ENCODE measurements around the gene PJA1. TPM values are rescaled to one million over a fixed set of nuclear protein-coding genes. Genes with fewer than 3 reads are reported as not detected.

PJA1 gene
- total RNA-seq, 2 donors from 2014 or later, result 18.7 to 20.2 TPM

DNA sequence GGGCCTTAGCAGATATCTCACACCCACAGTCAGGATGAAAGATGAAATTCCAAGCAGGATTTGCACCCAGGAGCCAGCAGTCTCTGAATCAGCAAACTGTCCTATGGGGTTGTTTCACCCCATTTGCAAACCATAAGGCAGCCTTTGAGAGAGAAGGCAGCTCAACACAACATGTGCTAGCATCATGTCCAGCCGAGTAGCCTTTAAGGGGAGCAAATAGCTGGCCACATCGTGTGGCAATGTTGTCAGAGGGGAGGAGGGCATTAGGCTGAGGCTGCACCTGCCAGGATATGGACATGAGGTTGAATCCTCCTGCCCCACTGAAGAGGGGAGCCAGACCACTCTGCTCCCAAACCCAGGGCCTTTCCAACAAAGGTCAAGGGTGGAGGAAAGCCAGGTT lies 20.6 kb upstream of the PJA1 start:
- Mint-ChIP-seq H3K36me3 (ENCODE audit: low read depth) (no peaks in the 10 kb centered on the region), H3K27ac (no peak overlapping the region), H3K4me1 (peaks cover 7% of the 10 kb centered on the region), H3K27me3 (peaks cover 5% of the 10 kb centered on the region), H3K4me3 (no peak overlapping the region)
- ATAC-seq (no peak), DNase-seq (no peak)
- H3K9me3 ChIP-seq (ENCODE audit: control insufficient read depth, low read length, poor library complexity, severe bottlenecking), result no peaks in the 10 kb centered on the region

DNA sequence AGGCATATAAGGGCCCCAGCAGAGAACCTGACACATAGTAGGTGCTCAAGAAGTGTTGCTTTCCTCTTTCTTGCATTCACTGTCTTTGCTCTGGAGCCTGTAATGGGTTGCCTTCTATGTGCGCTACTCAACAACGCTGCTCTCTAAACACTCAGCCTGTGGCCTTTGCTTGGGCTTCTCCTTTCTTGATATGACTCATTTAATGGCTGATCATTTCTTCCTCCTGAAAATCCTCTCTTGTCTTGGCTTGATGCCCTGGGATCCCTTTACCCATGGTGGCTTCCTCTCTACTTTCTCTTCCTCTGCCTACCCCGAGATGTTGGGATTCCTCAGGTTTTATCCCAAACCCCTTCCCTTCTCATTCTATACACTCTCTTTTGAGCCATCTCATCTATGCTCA lies 19.9 kb upstream of the PJA1 start:
- ATAC-seq (no peak), DNase-seq (no peak)
- no peaks in the 10 kb centered on the region for H3K9me3 ChIP-seq (ENCODE audit: control insufficient read depth, low read length, poor library complexity, severe bottlenecking)
- H3K36me3 Mint-ChIP-seq (ENCODE audit: low read depth), result peaks cover 3% of the 10 kb centered on the region
- H3K27me3 Mint-ChIP-seq, result peaks cover 13% of the 10 kb centered on the region
- peaks cover 7% of the 10 kb centered on the region for H3K4me1 Mint-ChIP-seq
- no peak overlapping the region for H3K4me3 Mint-ChIP-seq
- H3K27ac Mint-ChIP-seq, result no peak overlapping the region

DNA sequence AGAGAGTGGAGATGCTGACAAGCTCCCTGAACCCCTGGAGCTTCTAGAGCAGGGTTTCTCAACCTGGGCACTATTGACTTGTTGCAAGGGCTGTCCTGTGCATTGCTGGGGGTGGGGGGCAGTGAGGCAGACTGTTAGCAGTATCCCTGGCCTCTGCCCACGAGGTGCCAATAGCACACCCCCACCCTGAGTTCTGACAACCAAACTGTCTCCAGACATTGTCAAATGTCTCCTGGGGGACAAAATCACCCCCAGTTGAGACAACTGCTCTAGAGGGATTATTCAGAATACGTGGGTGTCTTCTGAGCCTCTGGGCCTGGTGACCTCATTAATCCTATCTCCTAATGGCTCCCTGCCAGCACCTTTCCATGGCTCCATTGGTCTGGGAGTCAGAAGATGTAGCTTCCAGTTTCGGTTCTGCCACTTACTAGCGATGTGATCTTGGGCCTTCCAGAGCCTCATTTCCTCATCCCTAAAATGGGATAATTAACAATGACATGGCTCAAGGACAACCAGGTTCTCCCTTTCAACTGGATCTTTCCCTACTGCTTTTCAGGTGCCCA lies 17.6 kb upstream of the PJA1 start:
- peaks cover 8% of the 10 kb centered on the region for H3K36me3 Mint-ChIP-seq (ENCODE audit: low read depth)
- peaks cover 3% of the 10 kb centered on the region for H3K4me1 Mint-ChIP-seq
- ATAC-seq, result no peak
- no peak for DNase-seq
- H3K27me3 Mint-ChIP-seq, result peaks cover 14% of the 10 kb centered on the region
- H3K27ac Mint-ChIP-seq, result no peak overlapping the region
- no peak overlapping the region for H3K4me3 Mint-ChIP-seq
- no peaks in the 10 kb centered on the region for H3K9me3 ChIP-seq (ENCODE audit: control insufficient read depth, low read length, poor library complexity, severe bottlenecking)

DNA sequence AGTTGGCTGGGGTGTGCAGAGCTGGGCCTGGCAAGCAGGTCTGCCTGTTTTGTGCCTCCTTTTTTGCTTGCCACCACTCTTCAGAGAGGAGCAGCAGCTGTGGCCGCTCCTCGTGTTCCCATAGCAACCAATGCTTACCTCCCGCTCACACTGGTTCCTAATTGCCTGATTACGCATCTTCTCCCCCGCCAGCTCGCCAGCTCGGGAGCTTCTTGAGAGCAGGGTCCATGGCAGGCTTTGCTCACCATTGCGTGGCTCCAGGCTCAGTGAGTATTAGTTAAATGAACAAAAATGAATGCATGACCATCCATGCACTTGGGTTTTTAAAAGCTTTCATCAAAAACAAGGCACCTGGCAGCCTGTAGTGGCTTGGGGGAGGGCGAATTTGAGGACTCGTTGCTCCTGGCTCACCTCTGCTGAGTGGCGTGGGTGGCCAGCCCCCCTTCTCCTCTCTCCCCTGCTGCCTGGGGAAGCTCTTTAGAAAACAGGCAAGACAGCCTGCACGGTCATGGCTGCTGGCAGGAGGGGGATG lies 14.2 kb upstream of the PJA1 start:
- Mint-ChIP-seq H3K36me3 (ENCODE audit: low read depth) (peaks cover 8% of the 10 kb centered on the region), H3K27ac (no peak overlapping the region), H3K4me1 (peaks cover 3% of the 10 kb centered on the region), H3K4me3 (no peak overlapping the region), H3K27me3 (peaks cover 14% of the 10 kb centered on the region)
- no peaks in the 10 kb centered on the region for H3K9me3 ChIP-seq (ENCODE audit: control insufficient read depth, low read length, poor library complexity, severe bottlenecking)
- no peak for ATAC-seq
- DNase-seq, result no peak

DNA sequence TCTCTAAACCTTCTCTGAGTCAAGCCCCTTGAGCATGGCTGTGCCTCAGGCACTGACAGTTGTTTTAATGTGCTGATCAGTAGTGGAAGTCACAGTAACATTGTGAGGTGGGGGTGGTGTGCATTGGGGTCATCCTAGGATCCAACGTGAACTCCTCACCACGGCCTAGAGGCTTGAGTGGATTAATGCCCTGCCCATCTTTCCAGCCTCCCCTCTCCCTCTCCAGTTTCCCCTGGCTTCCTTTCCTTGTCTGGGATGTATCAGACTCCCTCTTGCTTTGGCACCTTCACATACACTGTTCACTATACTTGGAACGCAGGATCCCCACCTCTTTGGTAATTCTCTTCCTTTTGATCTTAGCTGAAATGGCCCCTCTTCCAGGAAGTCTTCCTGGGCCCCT lies 13.3 kb upstream of the PJA1 start:
- Mint-ChIP-seq H3K27ac (no peak overlapping the region), H3K36me3 (ENCODE audit: low read depth) (peaks cover 8% of the 10 kb centered on the region), H3K4me3 (no peak overlapping the region), H3K27me3 (peaks cover 14% of the 10 kb centered on the region), H3K4me1 (peaks cover 3% of the 10 kb centered on the region)
- no peaks in the 10 kb centered on the region for H3K9me3 ChIP-seq (ENCODE audit: control insufficient read depth, low read length, poor library complexity, severe bottlenecking)
- no peak for ATAC-seq
- no peak for DNase-seq

DNA sequence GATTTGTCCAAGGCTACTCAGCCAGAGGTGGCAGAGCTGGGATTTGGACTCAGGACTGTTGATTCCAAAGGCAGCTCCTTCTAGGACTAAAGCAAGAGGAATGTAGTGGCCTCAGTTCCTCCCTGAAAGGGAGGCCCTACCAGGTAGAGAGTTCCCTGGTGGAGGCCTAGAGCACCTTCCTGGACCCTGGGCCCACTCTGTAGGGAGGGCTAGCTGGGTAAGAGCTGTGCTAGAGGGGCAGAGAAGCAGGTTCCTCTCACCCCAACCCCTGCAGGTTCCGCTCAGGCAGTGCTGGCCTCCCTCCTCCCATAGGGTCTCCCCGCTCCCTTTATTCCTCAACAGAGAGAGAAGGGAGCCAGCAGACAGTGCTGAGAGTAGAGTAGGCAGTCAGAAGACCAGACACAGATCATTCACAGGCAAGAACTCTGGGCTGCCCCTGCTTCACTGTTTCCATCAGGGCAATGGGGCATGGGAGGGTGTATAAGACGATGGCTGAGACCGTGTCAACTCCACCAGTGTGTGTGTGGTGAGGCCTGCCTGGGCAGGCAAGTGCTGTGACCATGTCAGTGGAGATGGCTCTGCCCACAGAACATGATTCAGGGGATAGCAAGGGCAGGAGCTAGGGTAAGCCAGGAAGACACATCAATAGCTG lies 12.4 kb upstream of the PJA1 start:
- DNase-seq, result no peak
- H3K27ac Mint-ChIP-seq, result no peak overlapping the region
- H3K9me3 ChIP-seq (ENCODE audit: control insufficient read depth, low read length, poor library complexity, severe bottlenecking), result no peaks in the 10 kb centered on the region
- no peaks in the 10 kb centered on the region for H3K4me1 Mint-ChIP-seq
- H3K27me3 Mint-ChIP-seq, result peaks cover 14% of the 10 kb centered on the region
- no peak overlapping the region for H3K4me3 Mint-ChIP-seq
- ATAC-seq, result no peak
- H3K36me3 Mint-ChIP-seq (ENCODE audit: low read depth), result peaks cover 8% of the 10 kb centered on the region

DNA sequence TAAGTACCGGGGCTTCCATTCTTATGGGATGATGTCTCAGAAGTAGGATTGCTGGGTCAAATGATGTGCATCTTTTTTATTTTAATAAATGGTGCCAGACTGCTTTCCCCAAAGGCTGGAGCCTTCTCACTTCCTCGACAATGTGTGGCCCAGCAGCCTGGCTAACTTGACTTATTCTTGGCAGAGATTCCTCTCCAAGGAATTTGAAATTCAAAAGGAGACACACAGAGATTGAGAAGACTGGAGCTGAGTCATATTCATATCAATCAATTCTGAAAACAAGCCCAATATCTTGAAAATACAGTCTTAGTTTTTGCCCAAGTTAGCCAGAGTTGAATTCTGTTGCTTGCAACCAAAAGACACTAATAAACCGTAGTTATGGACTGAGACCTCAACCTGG lies 10.8 kb upstream of the PJA1 start:
- H3K36me3 Mint-ChIP-seq (ENCODE audit: low read depth), result peaks cover 8% of the 10 kb centered on the region
- no peaks in the 10 kb centered on the region for H3K4me1 Mint-ChIP-seq
- peaks cover 11% of the 10 kb centered on the region for H3K27me3 Mint-ChIP-seq
- H3K4me3 Mint-ChIP-seq, result no peak overlapping the region
- ATAC-seq, result no peak
- no peak overlapping the region for H3K27ac Mint-ChIP-seq
- no peaks in the 10 kb centered on the region for H3K9me3 ChIP-seq (ENCODE audit: control insufficient read depth, low read length, poor library complexity, severe bottlenecking)
- DNase-seq, result no peak

DNA sequence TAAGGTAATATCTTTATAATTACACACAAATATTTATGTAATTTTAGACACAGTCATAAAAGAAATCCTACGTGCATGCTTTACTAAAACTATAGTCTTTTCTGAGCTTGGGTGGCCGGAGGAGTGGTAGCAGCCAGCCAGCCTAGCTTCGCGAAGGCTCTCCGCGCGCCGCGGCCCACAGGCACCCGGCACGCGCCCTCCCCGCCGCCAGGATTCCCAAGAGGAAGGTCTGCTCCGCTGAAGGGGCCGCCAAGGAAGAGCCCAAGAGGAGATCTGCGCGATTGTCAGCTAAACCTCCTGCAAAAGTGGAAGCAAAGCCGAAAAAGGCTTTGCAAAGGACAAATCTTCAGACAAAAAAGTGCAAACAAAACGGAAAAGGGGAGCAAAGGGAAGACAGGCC lies 8.7 kb upstream of the PJA1 start:
- H3K9me3 ChIP-seq (ENCODE audit: control insufficient read depth, low read length, poor library complexity, severe bottlenecking), result no peaks in the 10 kb centered on the region
- Mint-ChIP-seq H3K36me3 (ENCODE audit: low read depth) (peaks cover 2% of the 10 kb centered on the region), H3K4me3 (no peak overlapping the region), H3K27me3 (no peaks in the 10 kb centered on the region), H3K27ac (no peak overlapping the region), H3K4me1 (no peaks in the 10 kb centered on the region)
- DNase-seq, result no peak
- ATAC-seq, result no peak

DNA sequence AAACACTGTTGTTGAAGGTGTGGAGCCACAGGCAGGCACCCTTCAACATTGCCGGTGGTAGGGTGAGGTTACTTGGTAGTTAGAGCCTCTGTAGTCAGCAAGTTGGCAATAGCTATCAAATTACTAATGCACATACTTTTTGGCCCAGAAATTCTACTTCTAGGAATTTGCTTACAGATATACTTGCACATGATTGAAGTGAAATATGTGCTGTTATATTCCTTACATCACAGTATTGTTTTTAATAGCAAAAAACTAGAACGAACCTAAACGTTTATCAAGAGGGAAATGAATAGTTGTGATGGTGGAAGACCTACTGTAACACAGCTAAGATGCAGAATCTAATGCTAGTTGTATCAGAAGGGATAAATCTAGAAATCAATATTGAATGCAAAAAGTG lies 7.7 kb upstream of the PJA1 start:
- no peak for ATAC-seq
- H3K9me3 ChIP-seq (ENCODE audit: control insufficient read depth, low read length, poor library complexity, severe bottlenecking), result no peaks in the 10 kb centered on the region
- H3K27ac Mint-ChIP-seq, result no peak overlapping the region
- no peaks in the 10 kb centered on the region for H3K4me1 Mint-ChIP-seq
- H3K4me3 Mint-ChIP-seq, result no peak overlapping the region
- no peaks in the 10 kb centered on the region for H3K27me3 Mint-ChIP-seq
- no peak for DNase-seq
- no peaks in the 10 kb centered on the region for H3K36me3 Mint-ChIP-seq (ENCODE audit: low read depth)

DNA sequence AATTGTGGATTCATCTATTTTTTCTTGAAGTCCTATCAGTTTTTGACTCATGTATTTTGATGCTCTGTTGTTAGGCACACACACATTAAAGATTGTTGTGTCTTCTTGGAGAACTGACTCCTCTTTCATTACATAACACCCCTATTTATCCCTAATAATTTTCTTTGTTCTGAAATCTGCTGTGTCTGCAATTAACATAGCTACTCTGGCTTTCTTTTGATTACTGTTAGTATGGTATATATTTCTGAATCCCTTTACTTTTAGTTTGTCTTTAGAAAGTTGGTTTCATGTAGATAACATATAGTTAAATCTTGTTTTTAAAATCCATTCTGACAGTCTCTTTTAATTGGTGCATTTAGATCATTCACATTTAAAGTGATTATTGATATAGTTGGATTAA lies 5.1 kb upstream of the PJA1 start:
- DNase-seq, result no peak

DNA sequence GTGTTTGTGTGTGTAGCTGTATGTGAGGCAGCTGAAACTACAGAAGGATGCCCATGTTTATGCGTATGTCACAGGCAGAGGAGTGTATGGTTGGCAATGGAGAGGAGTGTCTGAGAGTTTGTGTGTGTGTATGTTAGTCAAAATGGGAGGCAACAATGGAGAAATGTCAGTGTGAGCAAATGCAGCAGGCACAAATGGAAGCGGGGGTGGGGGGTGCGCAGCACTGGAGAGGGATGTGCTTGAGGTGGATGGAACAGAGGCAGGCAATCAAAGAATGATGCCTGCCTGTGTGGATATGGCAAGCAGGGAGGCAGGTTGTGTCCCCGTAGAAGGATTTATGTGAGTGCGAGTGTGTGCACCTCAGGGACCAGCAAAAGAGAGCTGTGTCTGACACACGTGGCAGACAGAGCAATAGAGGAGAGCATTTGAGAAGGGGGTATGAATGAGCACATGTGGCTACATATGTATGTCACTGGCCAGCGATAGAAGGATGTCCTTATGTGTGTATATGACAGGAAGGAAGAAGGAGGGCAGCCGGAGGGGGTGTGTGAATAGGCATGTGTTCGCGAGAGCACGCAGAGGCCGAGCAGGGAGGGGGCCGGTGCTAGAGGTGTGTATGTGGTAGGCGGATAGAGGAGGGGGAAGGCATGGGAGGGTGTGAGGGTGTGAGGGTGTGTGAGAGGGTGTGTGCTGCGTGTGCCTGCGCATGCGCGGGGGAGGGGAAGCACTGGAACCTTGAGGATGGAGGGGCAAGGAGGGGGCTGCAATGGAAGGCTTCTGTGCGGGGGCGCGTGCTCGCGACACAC lies 1.1 kb downstream of the PJA1 start:
- H3K4me1 Mint-ChIP-seq, result peaks cover 31% of the 10 kb centered on the region
- peak overlapping the region; percentile 90 for H3K27ac Mint-ChIP-seq
- no peaks in the 10 kb centered on the region for H3K27me3 Mint-ChIP-seq
- peak overlapping the region; percentile 94 for H3K4me3 Mint-ChIP-seq
- no peaks in the 10 kb centered on the region for H3K9me3 ChIP-seq (ENCODE audit: control insufficient read depth, low read length, poor library complexity, severe bottlenecking)
- ATAC-seq (peak; percentile 84), DNase-seq (peak; percentile 25 to 44 (median 27))
- H3K36me3 Mint-ChIP-seq (ENCODE audit: low read depth), result no peaks in the 10 kb centered on the region

More for the DNA sequence above, 5.1 kb upstream of the PJA1 start:
- no peak for ATAC-seq
- Mint-ChIP-seq H3K27ac (no peak overlapping the region), H3K4me1 (peaks cover 1% of the 10 kb centered on the region), H3K36me3 (ENCODE audit: low read depth) (no peaks in the 10 kb centered on the region), H3K4me3 (no peak overlapping the region), H3K27me3 (no peaks in the 10 kb centered on the region)
- H3K9me3 ChIP-seq (ENCODE audit: control insufficient read depth, low read length, poor library complexity, severe bottlenecking), result no peaks in the 10 kb centered on the region

DNA sequence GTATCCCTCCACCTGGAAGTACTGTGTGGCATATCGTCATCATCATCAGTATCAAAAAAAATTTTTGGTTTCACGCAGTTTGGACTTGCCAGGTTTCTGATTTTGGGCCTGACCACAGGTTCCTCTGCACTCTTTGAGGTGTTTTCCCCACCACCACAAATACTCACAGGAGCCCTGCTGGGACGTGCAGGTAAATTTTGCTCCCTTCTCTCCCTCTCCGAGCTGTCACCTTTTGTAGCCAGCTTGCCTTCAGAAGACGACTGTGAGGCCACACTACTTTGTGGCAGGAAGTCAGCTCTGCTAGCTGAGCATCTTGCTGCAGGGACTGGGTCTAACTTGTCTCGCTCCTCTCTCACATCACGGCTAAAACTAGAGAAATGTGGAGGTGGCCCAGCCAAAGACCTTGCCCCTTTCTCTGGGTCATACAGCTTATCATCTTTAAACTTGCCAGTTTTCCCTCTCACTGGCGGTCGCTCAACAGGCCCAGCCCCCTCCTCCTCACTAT lies 2.8 kb downstream of the PJA1 start:
- peak; percentile 34 for ATAC-seq
- H3K27me3 Mint-ChIP-seq, result no peaks in the 10 kb centered on the region
- no peak for DNase-seq
- peak overlapping the region; percentile 15 for H3K4me3 Mint-ChIP-seq
- no peaks in the 10 kb centered on the region for H3K36me3 Mint-ChIP-seq (ENCODE audit: low read depth)
- peaks cover 31% of the 10 kb centered on the region for H3K4me1 Mint-ChIP-seq
- H3K9me3 ChIP-seq (ENCODE audit: control insufficient read depth, low read length, poor library complexity, severe bottlenecking), result no peaks in the 10 kb centered on the region
- H3K27ac Mint-ChIP-seq, result peak overlapping the region; percentile 90

DNA sequence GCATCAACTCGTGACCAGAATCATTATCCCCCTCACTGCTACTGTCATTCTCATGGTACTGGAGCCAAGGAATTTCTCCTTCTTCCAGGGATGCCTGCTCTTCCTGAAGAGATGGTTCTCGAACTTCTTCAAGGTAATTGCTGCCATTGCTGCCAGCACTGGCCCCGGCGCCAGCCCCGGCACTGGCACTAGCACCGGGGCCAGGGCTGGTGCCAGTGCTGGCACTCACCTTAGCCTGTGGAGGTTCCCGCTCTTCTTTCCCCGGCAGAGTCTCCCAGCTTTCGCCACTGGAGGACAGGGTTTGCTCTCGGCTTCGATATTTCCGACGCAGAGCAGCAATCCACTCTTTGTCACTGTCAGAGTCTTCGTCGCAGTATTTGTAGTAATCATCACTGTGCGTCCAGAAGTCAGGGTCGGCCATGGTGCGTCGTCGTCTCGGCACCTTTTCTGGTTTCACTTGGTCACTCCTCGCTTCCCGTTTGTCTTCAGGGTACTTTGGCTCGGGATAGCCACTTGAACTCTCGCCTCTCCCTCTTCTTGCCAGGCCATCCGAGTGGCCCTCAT lies 3.4 kb downstream of the PJA1 start:
- no peak for ATAC-seq
- H3K36me3 Mint-ChIP-seq (ENCODE audit: low read depth), result no peaks in the 10 kb centered on the region
- DNase-seq, result no peak
- peaks cover 31% of the 10 kb centered on the region for H3K4me1 Mint-ChIP-seq
- H3K27me3 Mint-ChIP-seq, result no peaks in the 10 kb centered on the region
- no peak overlapping the region for H3K4me3 Mint-ChIP-seq
- H3K9me3 ChIP-seq (ENCODE audit: control insufficient read depth, low read length, poor library complexity, severe bottlenecking), result no peaks in the 10 kb centered on the region
- H3K27ac Mint-ChIP-seq, result peak overlapping the region; percentile 90

Measured in T-helper 17 cell (primary cell).